Stimulated activated CD8-positive, alpha-beta memory T cell treated with anti-CD3 and anti-CD28 coated beads, Interleukin-7, amount 100 ng/mL, for 4 hours (primary cell): ENCODE data around the gene CPE.
A peak's percentile ranks its signal among the peaks of the same experiment; 100 is the strongest.
"Not testable (repeated sequence)": the region's sequence is repeated elsewhere in the genome, so short reads cannot be mapped to it uniquely, and the experiment has no call there.

ENCODE experiments used
- DNase-seq, 2 donors: peaks; one replicate each; pipeline ENCODE4 v3.0.0-alpha.2; 2020; ENCODE audit warnings: low read depth in 2 of 2

CPE gene

GRCh38 chr4:165462009-165462408, 83.2 kb downstream of the CPE start:
- DNase-seq, result no peak

- DNase-seq, result no peak
Measured at GRCh38 chr4:165464376-165464775, 85.6 kb downstream of the CPE start.

GRCh38 chr4:165464813-165465381, 86.1 kb downstream of the CPE start:
- DNase-seq, result no peak

GRCh38 chr4:165470009-165470408, 91.2 kb downstream of the CPE start:
- no peak for DNase-seq

- DNase-seq, result no peak
Measured at GRCh38 chr4:165472943-165473676, 94.3 kb downstream of the CPE start.

- no peak for DNase-seq
Measured at GRCh38 chr4:165474784-165475705, 96.2 kb downstream of the CPE start.

GRCh38 chr4:165475706-165476070, 96.9 kb downstream of the CPE start:
- no peak for DNase-seq

- DNase-seq, result no peak
Measured at GRCh38 chr4:165476214-165477098, 97.6 kb downstream of the CPE start.

GRCh38 chr4:165477799-165478198, 99.0 kb downstream of the CPE start:
- DNase-seq, result no peak

- DNase-seq, result no peak
Measured at GRCh38 chr4:165478260-165478659, 99.5 kb downstream of the CPE start.

- no peak for DNase-seq
Measured at GRCh38 chr4:165481053-165481835, 102.4 kb downstream of the CPE start.

- no peak for DNase-seq
Measured at GRCh38 chr4:165489786-165490185, 111.0 kb downstream of the CPE start.

- DNase-seq, result not testable (repeated sequence)
Measured at GRCh38 chr4:165492583-165492982, 113.8 kb downstream of the CPE start.

GRCh38 chr4:165493359-165493758, 114.6 kb downstream of the CPE start:
- peak; percentile 31 to 32 for DNase-seq

GRCh38 chr4:165502916-165503907, 124.4 kb downstream of the CPE start:
- DNase-seq, result no peak

GRCh38 chr4:165504184-165504583, 125.4 kb downstream of the CPE start:
- no peak for DNase-seq

GRCh38 chr4:165505958-165506837, 127.4 kb downstream of the CPE start:
- DNase-seq, result no peak

- no peak for DNase-seq
Measured at GRCh38 chr4:165506849-165507248, 128.0 kb downstream of the CPE start.

- no peak for DNase-seq
Measured at GRCh38 chr4:165507381-165507780, 128.6 kb downstream of the CPE start.
